ENCODE results near the gene CENATAC. TPM values are rescaled to one million over a fixed set of nuclear protein-coding genes. Genes with fewer than 3 reads are reported as not detected.

CENATAC gene
- total RNA-seq, 1 experiment from 2014 or later: 61.7 TPM

- POLR2A ChIA-PET (ENCODE audit: unreplicated experiment): no interaction called here
- no peak overlapping the region for H3K4me2 ChIP-seq
Observed at GRCh38 chr11:119000906-119001305, 3.0 kb downstream of the CENATAC start.

GRCh38 chr11:119006656-119007055, 8.7 kb downstream of the CENATAC start:
- BruUV-seq (replicated peaks): no TSS peak
- POLR2A ChIA-PET (ENCODE audit: unreplicated experiment): no interaction called here

More at GRCh38 chr11:119000906-119001305, 3.0 kb downstream of the CENATAC start:
- H4K20me1 ChIP-seq (ENCODE audit: insufficient read depth): no peaks in the 10 kb centered on the region
- TF ChIP-seq EZH2 (IDR thresholded peaks at IDR 0.05; ENCODE audit: low read depth): no peak
- no peak for TF ChIP-seq CTCF (conservative IDR thresholded peaks at IDR 0.05)
- H3K4me1 ChIP-seq (replicated peaks; ENCODE audit: insufficient read depth): peaks cover 33% of the 10 kb centered on the region
- H3K27ac ChIP-seq: no peak overlapping the region; the same call in 1 of the 2 replicates
- peaks cover 29% of the 10 kb centered on the region for H3K36me3 ChIP-seq (ENCODE audit: low read depth)
- H3F3A ChIP-seq (ENCODE audit: insufficient read depth, low read depth): peaks cover 47% of the 10 kb centered on the region
- no TSS peak for BruUV-seq (replicated peaks)
- CTCF ChIA-PET: interaction anchor here (0.7 kb wide), 1 partner anchor 313 kb away, joined by 3 read pairs; no protein-coding TSS in a partner anchor
- no peak overlapping the region for H2AFZ ChIP-seq
- H3K9me2 ChIP-seq (ENCODE audit: insufficient read depth): no peaks in the 10 kb centered on the region
- intact Hi-C loops (cut with micrococcal nuclease; ENCODE audit: unreplicated experiment): no loop called here
- H3K79me2 ChIP-seq (ENCODE audit: low read depth): peaks cover 48% of the 10 kb centered on the region
- H3K27me3 ChIP-seq (ENCODE audit: insufficient read depth, low read depth): no peaks in the 10 kb centered on the region
- peak in 1 of 2 experiments; percentile 67 for DNase-seq
- no peaks in the 10 kb centered on the region for H3K9me3 ChIP-seq (ENCODE audit: insufficient read depth, low read depth)
- H3K4me3 ChIP-seq: no peak overlapping the region

GRCh38 chr11:119011476-119012053, 13.6 kb downstream of the CENATAC start:
- no peak overlapping the region for H3K4me2 ChIP-seq
- H4K20me1 ChIP-seq (ENCODE audit: insufficient read depth): peaks cover 32% of the 10 kb centered on the region
- no peak for DNase-seq
- H3K9me3 ChIP-seq (ENCODE audit: insufficient read depth, low read depth): no peaks in the 10 kb centered on the region
- H3K4me3 ChIP-seq: no peak overlapping the region
- TF ChIP-seq CTCF (conservative IDR thresholded peaks at IDR 0.05): no peak
- no peak for TF ChIP-seq EZH2 (IDR thresholded peaks at IDR 0.05; ENCODE audit: low read depth)
- POLR2A ChIA-PET (ENCODE audit: unreplicated experiment): no interaction called here
- peaks cover 13% of the 10 kb centered on the region for H3K4me1 ChIP-seq (replicated peaks; ENCODE audit: insufficient read depth)
- H2AFZ ChIP-seq: no peak overlapping the region
- no peaks in the 10 kb centered on the region for H3K9me2 ChIP-seq (ENCODE audit: insufficient read depth)
- intact Hi-C loops (cut with micrococcal nuclease; ENCODE audit: unreplicated experiment): no loop called here
- H3K36me3 ChIP-seq (ENCODE audit: low read depth): peaks cover 39% of the 10 kb centered on the region
- CTCF ChIA-PET: no interaction called here
- H3F3A ChIP-seq (ENCODE audit: insufficient read depth, low read depth): peaks cover 71% of the 10 kb centered on the region
- peak overlapping the region; percentile 22; the same call in 1 of the 2 replicates for H3K27ac ChIP-seq
- BruUV-seq (replicated peaks): no TSS peak
- H3K79me2 ChIP-seq (ENCODE audit: low read depth): peaks cover 24% of the 10 kb centered on the region
- no peaks in the 10 kb centered on the region for H3K27me3 ChIP-seq (ENCODE audit: insufficient read depth, low read depth)

More at GRCh38 chr11:119006656-119007055, 8.7 kb downstream of the CENATAC start:
- Histone ChIP-seq H3K4me1 (replicated peaks; ENCODE audit: insufficient read depth) (no peaks in the 10 kb centered on the region), H3K79me2 (ENCODE audit: low read depth) (peaks cover 2% of the 10 kb centered on the region; the same call in 1 of the 2 replicates), H3K9me2 (ENCODE audit: insufficient read depth) (no peaks in the 10 kb centered on the region), H3K27me3 (ENCODE audit: insufficient read depth, low read depth) (no peaks in the 10 kb centered on the region), H4K20me1 (ENCODE audit: insufficient read depth) (no peaks in the 10 kb centered on the region; the same call in none of the 2 replicates), H3F3A (ENCODE audit: insufficient read depth, low read depth) (peaks cover 43% of the 10 kb centered on the region), H3K36me3 (ENCODE audit: low read depth) (peaks cover 19% of the 10 kb centered on the region), H2AFZ (no peak overlapping the region), H3K4me3 (no peak overlapping the region), H3K4me2 (no peak overlapping the region), H3K27ac (no peak overlapping the region), H3K9me3 (ENCODE audit: insufficient read depth, low read depth) (no peaks in the 10 kb centered on the region)
- CTCF ChIA-PET: interaction anchor here (0.6 kb wide), 1 partner anchor 25 kb away, joined by 3 read pairs; no protein-coding TSS in a partner anchor
- no peak for TF ChIP-seq EZH2 (IDR thresholded peaks at IDR 0.05; ENCODE audit: low read depth)
- no peak for TF ChIP-seq CTCF (conservative IDR thresholded peaks at IDR 0.05)
- DNase-seq: no peak
- intact Hi-C loops (cut with micrococcal nuclease; ENCODE audit: unreplicated experiment): no loop called here

Data from PC-9 (cell line).